ENCODE results near the gene NEK1. TPM values are rescaled to one million over a fixed set of nuclear protein-coding genes. Genes with fewer than 3 reads are reported as not detected.

NEK1 gene
- polyA plus RNA-seq, 1 of the 3 experiments (the other 2 are of a cell fraction): 2.0 TPM

DNA sequence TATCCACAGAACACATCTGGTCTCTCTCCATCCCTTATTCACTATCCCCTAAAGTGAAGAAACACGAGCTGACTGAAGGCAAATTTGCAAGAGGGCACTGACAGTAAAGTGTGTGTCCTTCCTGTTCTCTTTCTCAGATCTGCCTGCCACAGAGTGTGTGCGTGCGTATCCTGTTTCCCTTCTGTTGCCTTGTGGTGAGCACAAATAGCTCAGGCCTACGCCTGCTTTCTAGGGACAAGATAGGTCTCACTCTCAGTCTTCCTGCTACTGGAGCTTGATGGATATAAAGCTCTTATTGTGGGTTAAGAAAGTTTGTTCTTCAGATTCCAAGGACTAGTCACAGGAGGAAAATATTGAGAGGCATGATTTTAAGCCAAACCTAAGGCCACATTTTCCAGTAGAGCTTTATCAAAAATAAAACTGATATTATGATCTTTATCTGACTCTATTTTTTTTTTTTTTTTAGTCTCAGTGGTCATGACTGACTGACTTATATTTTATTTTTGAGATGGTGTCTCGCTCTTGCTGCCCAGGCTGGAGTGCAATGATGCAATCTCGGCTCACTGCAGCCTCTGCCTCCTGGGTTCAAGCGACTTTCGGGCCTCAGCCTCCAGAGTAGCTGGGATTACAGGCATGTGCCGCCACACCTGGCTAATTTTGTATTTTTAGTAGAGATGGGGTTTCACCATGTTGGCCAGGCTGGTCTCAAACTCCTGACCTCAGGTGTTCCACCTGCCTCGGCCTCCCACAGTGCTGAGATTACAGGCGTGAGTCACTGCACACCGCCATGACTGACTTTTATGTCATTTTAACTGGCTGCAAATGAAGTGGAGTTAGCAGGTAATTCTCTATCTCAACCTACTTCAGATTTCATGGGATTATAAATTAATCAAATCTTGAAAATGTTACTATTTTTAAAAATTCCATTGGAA lies 201.3 kb downstream of the NEK1 start (continued):
- TF ChIP-seq TCF12 (IDR thresholded peaks at IDR 0.05) (no peak), RAD21 (IDR thresholded peaks at IDR 0.05; ENCODE audit: low read length) (no peak), SMC3 (IDR thresholded peaks at IDR 0.05; ENCODE audit: low read depth, low read length) (no peak), SIN3A (IDR thresholded peaks at IDR 0.05; ENCODE audit: borderline replicate concordance, low read depth, low read length) (no peak)

DNA sequence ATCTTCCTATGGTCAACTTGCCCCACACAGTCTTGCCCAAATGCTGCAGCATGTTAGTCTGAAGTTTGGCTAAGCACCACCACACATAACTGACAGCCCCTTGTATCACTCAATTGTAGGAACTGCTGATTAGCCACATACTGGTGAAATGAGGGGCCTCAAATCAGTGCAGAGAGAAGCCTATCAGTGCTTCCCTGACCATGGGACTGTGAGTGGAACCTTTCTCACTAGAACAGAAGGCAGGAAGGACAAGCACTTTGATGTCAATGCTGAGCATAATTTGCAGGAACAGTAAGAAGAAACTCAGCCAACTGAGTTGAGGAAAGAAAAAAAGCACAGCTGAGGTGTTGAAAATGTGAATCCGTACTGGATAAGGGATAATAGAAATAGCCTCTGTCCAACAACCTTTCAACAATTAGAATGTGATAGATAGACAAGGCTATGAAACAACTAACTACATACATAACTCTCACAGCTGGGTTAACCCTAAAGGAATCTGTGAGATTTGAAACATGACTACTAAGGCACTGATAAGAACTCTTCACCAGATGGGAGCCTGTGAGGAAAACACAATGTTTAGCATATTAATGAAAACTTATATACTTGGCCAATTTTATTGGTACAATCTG lies 205.1 kb downstream of the NEK1 start:
- Histone ChIP-seq H3K27ac (ENCODE audit: low read depth in 2 of 2, low read length in 1 of 2) (no peak overlapping the region), H3K9ac (no peak overlapping the region), H3K9me3 (no peaks in the 10 kb centered on the region), H3K4me1 (ENCODE audit: control insufficient read depth in 1 of 2, insufficient read depth in 2 of 2, low read depth in 1 of 2, low read length in 1 of 2) (no peaks in the 10 kb centered on the region; a peak in 2 of 4 replicates), H3K4me3 (ENCODE audit: low read depth in 2 of 2, low read length in 1 of 2) (no peak overlapping the region), H4K20me1 (ENCODE audit: insufficient read depth) (no peaks in the 10 kb centered on the region), H3K36me3 (replicated peaks in 1 of 2; ENCODE audit: control insufficient read depth in 1 of 2, insufficient read depth in 2 of 2, low read length in 1 of 2) (peaks cover 0 to 2% of the 10 kb centered on the region in 2 experiments), H2AFZ (ENCODE audit: low read depth) (no peak overlapping the region), H3K4me2 (no peak overlapping the region), H3K27me3 (ENCODE audit: insufficient read depth) (no peaks in the 10 kb centered on the region), H3F3A (replicated peaks; ENCODE audit: insufficient read depth) (no peaks in the 10 kb centered on the region), H3K9me2 (no peaks in the 10 kb centered on the region), H3K79me2 (ENCODE audit: insufficient read depth) (no peaks in the 10 kb centered on the region)
- WGBS (ENCODE audit: low lambda C conversion rate): 80% methylated on average over 1 of the region's 1 CpG
- TF ChIP-seq TAF1 (IDR thresholded peaks at IDR 0.05; ENCODE audit: borderline replicate concordance, low read depth, low read length): no peak
- no peak for TF ChIP-seq FOSL2 (IDR thresholded peaks at IDR 0.05; ENCODE audit: borderline replicate concordance, low read depth)
- TF ChIP-seq, protein P1, sequence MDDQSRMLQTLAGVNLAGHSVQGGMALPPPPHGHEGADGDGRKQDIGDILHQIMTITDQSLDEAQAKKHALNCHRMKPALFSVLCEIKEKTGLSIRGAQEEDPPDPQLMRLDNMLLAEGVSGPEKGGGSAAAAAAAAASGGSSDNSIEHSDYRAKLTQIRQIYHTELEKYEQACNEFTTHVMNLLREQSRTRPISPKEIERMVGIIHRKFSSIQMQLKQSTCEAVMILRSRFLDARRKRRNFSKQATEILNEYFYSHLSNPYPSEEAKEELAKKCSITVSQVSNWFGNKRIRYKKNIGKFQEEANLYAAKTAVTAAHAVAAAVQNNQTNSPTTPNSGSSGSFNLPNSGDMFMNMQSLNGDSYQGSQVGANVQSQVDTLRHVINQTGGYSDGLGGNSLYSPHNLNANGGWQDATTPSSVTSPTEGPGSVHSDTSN (IDR thresholded peaks at IDR 0.05): no peak
- TF ChIP-seq SIN3A (IDR thresholded peaks at IDR 0.05; ENCODE audit: borderline replicate concordance, low read depth, low read length): no peak
- no peak for TF ChIP-seq RAD21 (IDR thresholded peaks at IDR 0.05; ENCODE audit: low read length)
- TF ChIP-seq, protein P2, sequence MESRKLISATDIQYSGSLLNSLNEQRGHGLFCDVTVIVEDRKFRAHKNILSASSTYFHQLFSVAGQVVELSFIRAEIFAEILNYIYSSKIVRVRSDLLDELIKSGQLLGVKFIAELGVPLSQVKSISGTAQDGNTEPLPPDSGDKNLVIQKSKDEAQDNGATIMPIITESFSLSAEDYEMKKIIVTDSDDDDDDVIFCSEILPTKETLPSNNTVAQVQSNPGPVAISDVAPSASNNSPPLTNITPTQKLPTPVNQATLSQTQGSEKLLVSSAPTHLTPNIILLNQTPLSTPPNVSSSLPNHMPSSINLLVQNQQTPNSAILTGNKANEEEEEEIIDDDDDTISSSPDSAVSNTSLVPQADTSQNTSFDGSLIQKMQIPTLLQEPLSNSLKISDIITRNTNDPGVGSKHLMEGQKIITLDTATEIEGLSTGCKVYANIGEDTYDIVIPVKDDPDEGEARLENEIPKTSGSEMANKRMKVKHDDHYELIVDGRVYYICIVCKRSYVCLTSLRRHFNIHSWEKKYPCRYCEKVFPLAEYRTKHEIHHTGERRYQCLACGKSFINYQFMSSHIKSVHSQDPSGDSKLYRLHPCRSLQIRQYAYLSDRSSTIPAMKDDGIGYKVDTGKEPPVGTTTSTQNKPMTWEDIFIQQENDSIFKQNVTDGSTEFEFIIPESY (IDR thresholded peaks at IDR 0.05; ENCODE audit: borderline replicate concordance, low read depth): no peak
- ChIA-PET CTCF (no interaction called here), POLR2A (no interaction called here)
- no peak for DNase-seq

DNA sequence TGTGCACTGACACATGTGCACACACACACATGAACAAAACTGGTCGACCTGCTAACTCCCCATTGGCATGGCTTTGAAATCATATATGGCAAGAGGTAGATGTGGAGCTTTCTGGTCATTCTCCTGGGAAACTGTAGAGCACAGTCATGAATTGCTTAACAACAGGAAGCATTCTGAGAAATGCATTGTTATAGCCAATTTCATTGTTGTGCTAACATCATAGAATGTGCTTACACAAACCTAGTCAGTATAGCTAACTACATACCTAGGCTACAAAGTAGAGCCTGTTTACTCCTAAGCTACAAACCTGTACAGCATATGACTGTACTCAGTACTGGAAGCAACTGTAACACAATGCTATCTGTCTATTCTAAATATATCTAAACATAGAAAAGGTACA lies 207.4 kb downstream of the NEK1 start:
- H3K79me2 ChIP-seq (ENCODE audit: insufficient read depth): no peaks in the 10 kb centered on the region
- H3K9me3 ChIP-seq: no peaks in the 10 kb centered on the region
- ChIA-PET POLR2A (no interaction called here), CTCF (no interaction called here)
- no peak overlapping the region for H3K4me2 ChIP-seq
- H4K20me1 ChIP-seq (ENCODE audit: insufficient read depth): no peaks in the 10 kb centered on the region
- DNase-seq: no peak
- no peaks in the 10 kb centered on the region; a peak in 1 of 4 replicates for H3K4me1 ChIP-seq (ENCODE audit: control insufficient read depth in 1 of 2, insufficient read depth in 2 of 2, low read depth in 1 of 2, low read length in 1 of 2)
- 85% methylated on average over 1 of the region's 1 CpG for WGBS (ENCODE audit: low lambda C conversion rate)
- H3K9me2 ChIP-seq: no peaks in the 10 kb centered on the region
- H3K27ac ChIP-seq (ENCODE audit: low read depth in 2 of 2, low read length in 1 of 2): no peak overlapping the region
- H3K4me3 ChIP-seq (ENCODE audit: low read depth in 2 of 2, low read length in 1 of 2): no peak overlapping the region
- TF ChIP-seq RCOR1 (IDR thresholded peaks at IDR 0.05; ENCODE audit: low read length) (no peak), GATA2 (CRISPR knock-in tag; IDR thresholded peaks at IDR 0.05) (no peak)
- H3F3A ChIP-seq (replicated peaks; ENCODE audit: insufficient read depth): no peaks in the 10 kb centered on the region
- H3K27me3 ChIP-seq (ENCODE audit: insufficient read depth): no peaks in the 10 kb centered on the region
- no peak overlapping the region for H2AFZ ChIP-seq (ENCODE audit: low read depth)
- peaks cover 2 to 13% of the 10 kb centered on the region in 2 experiments for H3K36me3 ChIP-seq (replicated peaks in 1 of 2; ENCODE audit: control insufficient read depth in 1 of 2, insufficient read depth in 2 of 2, low read length in 1 of 2)
- no peak overlapping the region for H3K9ac ChIP-seq
